Stimulated activated CD8-positive, alpha-beta memory T cell treated with anti-CD3 and anti-CD28 coated beads, Interleukin-12 subunit alpha, Interleukin-12 subunit beta, amount 100 ng/mL, for 24 hours (primary cell): ENCODE data around the gene HPRT1.

Source experiments
- DNase-seq: peaks from one replicate; pipeline ENCODE4 v3.0.0-alpha.2; 2020; ENCODE audit errors: extremely low read depth

Gene HPRT1

DNA sequence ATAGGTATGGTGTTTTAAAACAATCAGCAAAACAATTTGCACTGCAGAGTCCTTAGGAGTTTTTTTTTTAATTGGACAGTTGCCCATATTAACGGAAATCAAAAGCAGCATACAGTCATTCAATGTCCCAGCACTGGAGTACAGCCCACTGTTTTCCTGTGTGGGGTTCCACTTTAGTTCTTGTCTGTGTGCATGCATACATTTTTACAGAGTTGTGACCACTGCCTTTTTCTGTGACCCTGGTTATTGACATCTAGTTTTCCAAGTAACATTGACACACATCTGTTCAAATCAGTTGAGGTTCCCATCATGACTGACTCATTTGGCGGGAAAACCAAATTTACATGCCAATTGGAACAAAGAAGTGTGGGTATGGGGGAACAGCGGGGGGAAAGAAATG, 83.3 kb downstream of the HPRT1 start:
- DNase-seq = no peak

- DNase-seq = no peak
Measured at GRCh38 chrX:134544135-134544512, 84.2 kb downstream of the HPRT1 start.

DNA sequence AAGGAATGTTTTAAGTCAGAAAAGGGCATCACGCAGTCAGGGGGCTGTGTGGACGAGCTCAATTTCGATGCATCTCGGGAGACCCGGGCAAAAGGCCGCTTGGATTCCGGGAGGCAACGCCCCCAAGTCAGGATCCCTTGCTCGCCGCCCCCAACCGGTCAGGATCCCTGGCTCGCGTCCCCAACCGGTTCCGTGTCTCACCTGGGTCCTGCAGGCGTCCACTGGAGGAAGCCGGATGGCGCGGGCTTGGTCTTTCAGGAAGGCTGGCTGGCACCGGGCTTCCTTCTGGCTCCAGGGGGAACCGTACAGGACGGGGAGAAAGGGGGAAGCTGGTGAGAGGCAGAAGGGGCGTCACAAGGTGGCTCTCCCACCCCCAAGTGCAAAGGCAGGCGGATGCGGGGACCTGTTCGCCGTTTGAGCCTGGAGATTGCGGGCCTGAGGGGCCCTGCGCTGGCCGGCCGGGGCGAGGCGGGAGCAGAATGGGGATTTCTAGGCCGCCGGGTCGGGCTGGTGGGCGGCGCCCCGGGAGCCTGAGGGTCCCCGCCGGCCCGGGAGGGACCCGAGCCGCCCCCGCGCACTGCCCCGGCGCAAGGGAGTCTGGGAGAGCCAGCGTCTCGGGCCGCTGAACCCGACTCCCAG, 84.7 kb downstream of the HPRT1 start:
- DNase-seq = no peak

DNA sequence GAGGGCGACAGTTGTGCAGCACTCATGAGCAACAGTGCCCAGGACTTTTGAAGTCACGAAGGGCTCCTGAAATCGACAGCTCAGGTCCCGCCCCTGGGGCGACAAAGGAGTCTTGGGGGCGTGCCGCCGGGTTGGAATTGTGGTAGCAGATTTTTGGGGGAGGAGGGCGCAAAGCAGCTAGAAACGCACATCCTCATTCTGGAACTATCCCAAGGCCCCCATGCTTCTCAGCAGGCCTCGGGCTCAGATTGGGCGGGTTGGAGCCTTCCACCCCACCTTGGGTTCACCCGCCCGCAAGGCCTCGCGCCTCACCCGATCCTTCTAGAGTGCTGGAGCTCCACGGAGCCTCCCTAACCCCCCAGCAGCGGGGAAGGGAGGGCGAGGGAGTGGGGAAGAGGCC, 85.5 kb downstream of the HPRT1 start:
- DNase-seq = no peak

DNA sequence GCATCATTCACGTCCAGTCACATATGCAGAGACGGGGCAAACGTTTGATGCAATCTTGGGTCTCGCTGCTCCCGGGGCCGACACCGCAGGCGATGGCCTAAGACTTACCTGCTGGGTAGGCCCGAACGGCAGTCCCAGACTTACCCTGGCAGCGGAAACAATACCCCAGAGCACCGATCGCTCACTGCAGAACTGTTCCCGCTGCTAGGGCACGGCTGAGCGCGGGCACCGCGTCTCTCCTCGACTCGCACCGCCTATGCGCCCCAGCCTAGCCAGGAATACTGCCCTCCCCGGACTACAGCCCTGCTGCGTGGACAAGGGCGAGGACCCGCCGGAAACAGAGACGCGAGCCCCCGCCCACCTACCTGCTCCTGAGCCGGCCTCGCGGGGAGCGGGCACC, 86.2 kb downstream of the HPRT1 start:
- no peak for DNase-seq

- no peak for DNase-seq
Measured at GRCh38 chrX:134547047-134547679, 87.2 kb downstream of the HPRT1 start.

DNA sequence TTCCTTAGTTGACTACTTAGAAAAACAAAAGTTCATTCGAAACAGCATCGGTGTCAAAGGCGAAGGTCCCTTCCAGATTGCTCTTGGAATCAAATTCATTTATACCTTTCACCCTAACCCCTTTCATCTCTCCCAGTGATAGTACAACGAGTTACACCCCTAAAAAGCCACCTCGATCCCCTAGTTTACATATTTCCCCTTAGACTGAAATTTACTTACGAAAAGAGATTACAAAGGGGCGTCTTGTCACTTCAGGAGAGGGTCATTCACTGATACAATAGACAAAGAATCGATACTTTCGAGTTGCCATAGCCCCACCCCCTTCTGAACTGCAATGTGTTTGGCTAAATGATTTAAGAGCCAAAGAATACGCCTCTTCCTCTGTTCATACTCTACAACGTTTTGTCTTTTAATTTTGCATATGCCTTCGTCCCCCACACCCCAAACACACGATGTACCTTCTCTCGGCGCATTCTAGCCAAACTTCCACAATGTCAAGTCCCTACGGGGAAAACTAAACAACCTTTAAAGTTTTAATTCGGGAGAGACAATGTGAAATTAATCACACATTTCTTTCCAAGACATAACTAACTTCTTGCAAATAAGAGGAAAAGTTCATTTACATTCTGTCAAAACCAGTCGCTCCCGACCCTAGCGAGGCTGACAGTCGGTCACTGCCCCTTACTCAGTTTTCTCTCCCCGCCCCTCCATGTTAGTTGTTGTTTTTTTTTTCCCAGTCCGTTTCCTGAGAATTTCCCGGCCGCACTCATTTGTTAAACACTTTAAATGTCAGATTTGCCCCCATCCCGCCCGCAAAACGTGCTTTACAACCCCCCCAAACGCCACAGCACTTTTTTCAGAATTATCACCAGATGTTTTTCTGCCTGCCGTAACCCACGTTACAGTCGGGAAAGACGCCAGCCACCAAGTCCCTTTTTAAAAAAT, 88.6 kb downstream of the HPRT1 start:
- no peak for DNase-seq
